Activated naive CD8-positive, alpha-beta T cell treated with anti-CD3 and anti-CD28 coated beads for 36 hours (primary cell): ENCODE data around the gene IZUMO1. TPM values are rescaled to one million over a fixed set of nuclear protein-coding genes. Genes with fewer than 3 reads are reported as not detected.
"Not testable (repeated sequence)": the region's sequence is repeated elsewhere in the genome, so short reads cannot be mapped to it uniquely, and the experiment has no call there.

Source experiments
- DNase-seq: peaks from one replicate; pipeline ENCODE4 v3.0.0; 2021
- H3K27ac Mint-ChIP-seq: one replicate; pipeline ENCODE4 v1.8.0; 2022; ENCODE audit warnings: mild to moderate bottlenecking, moderate library complexity, mixed read lengths
- H3K27me3 Mint-ChIP-seq: one replicate; pipeline ENCODE4 v1.8.0; 2022; ENCODE audit warnings: mild to moderate bottlenecking, mixed read lengths
- H3K36me3 Mint-ChIP-seq: one replicate; pipeline ENCODE4 v1.8.0; 2021; ENCODE audit warnings: mild to moderate bottlenecking, mixed read lengths
- H3K4me1 Mint-ChIP-seq: one replicate; pipeline ENCODE4 v1.8.0; 2021; ENCODE audit warnings: mixed read lengths
- H3K4me3 Mint-ChIP-seq: one replicate; pipeline ENCODE4 v1.8.0; 2022; ENCODE audit warnings: mild to moderate bottlenecking, moderate library complexity, mixed read lengths
- H3K9me3 Mint-ChIP-seq: one replicate; pipeline ENCODE4 v1.8.0; 2022; ENCODE audit warnings: mixed read lengths
- total RNA-seq, 2 experiments: library from RNA; stranded (reverse); gene quantifications; one replicate each; pipeline ENCODE4 v1.2.3, GENCODE V29; 2021

IZUMO1 gene
- total RNA-seq, 2 experiments from 2014 or later: not detected

- peaks cover 13% of the 10 kb centered on the region for H3K4me1 Mint-ChIP-seq
These were observed 31.7 kb downstream of the IZUMO1 start for GRCh38 chr19:48714759-48715675.

GRCh38 chr19:48713864-48714755 is 32.6 kb downstream of the IZUMO1 start:
- Mint-ChIP-seq H3K4me1 (peaks cover 13% of the 10 kb centered on the region), H3K4me3 (peak overlapping the region; percentile 86), H3K27me3 (no peaks in the 10 kb centered on the region), H3K27ac (peak overlapping the region; percentile 87), H3K36me3 (peaks cover 11% of the 10 kb centered on the region), H3K9me3 (peaks cover 6% of the 10 kb centered on the region)
- DNase-seq: peak; percentile 99

More at GRCh38 chr19:48714759-48715675, 31.7 kb downstream of the IZUMO1 start:
- peaks cover 11% of the 10 kb centered on the region for H3K36me3 Mint-ChIP-seq
- H3K9me3 Mint-ChIP-seq: peaks cover 6% of the 10 kb centered on the region
- H3K4me3 Mint-ChIP-seq: peak overlapping the region; percentile 86
- H3K27me3 Mint-ChIP-seq: no peaks in the 10 kb centered on the region
- no peak for DNase-seq
- peak overlapping the region; percentile 87 for H3K27ac Mint-ChIP-seq

DNA sequence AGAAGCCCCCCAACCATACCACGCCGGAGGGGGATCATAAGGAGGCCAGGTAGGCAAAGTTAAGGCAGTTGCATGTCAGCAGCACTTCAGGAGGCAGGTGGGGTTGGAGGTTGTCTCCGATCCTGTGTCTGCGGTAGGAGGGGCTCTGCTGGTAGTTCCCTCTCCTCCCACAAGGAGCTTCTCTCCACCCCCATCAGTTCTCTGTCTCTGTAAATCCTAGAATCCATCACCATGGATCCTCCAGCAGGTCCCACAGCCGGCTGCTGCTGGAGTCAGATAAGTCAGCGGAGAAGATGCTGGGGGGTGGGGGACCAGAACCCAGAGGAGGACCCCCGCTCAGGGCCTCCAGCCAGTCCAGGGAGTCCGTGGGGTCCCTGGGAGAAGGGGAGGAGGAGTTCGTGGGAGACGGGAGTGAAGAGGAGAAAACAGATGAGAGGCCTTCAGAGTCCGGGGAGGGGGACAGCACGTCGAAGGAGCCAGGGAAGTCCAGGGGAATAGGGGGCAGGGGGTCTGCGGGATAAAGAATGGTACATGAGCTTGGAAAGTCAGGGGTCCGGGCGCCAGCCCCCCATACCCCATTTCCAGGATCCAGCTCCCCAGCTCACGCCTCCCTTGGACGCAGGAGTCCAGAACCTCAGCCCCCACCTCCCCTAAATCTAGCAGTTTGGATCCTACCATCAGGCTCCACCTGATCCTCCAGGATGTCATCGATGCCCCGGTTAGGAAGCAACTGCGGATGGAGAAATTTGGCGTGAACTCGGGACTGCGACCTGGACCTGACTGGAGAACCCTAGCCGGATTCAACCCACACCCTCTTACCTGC is 33.5 kb downstream of the IZUMO1 start:
- H3K4me1 Mint-ChIP-seq: peaks cover 13% of the 10 kb centered on the region
- H3K27me3 Mint-ChIP-seq: no peaks in the 10 kb centered on the region
- peaks cover 6% of the 10 kb centered on the region for H3K9me3 Mint-ChIP-seq
- peak overlapping the region; percentile 86 for H3K4me3 Mint-ChIP-seq
- DNase-seq: no peak
- H3K27ac Mint-ChIP-seq: no peak overlapping the region
- H3K36me3 Mint-ChIP-seq: peaks cover 11% of the 10 kb centered on the region

- H3K4me1 Mint-ChIP-seq: peaks cover 13% of the 10 kb centered on the region
- no peak for DNase-seq
- peaks cover 14% of the 10 kb centered on the region for H3K36me3 Mint-ChIP-seq
- no peak overlapping the region for H3K27ac Mint-ChIP-seq
- no peaks in the 10 kb centered on the region for H3K27me3 Mint-ChIP-seq
- H3K4me3 Mint-ChIP-seq: no peak overlapping the region
- H3K9me3 Mint-ChIP-seq: peaks cover 6% of the 10 kb centered on the region
These were observed 35.5 kb downstream of the IZUMO1 start for GRCh38 chr19:48711106-48711662.

DNA sequence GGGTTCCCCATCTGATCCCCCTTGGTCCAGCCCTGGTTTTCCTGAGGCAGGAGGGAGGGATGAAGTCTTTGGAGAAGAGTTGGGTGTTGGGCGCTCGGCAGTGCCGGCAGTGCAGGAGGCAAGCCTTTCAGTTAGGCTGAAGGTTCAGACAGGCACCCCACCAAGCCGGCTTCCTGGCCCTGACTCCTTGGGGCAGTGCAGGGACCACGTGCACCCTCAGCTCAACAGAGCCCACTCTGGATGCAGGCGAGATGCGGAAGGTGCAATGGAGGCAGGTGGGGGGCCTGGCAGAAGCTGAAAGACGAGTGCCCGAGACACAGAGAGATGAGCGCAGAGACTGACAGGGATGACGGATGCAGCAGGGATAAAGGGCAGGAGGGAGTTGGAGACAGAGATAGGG is 38.2 kb downstream of the IZUMO1 start:
- H3K27ac Mint-ChIP-seq: no peak overlapping the region
- H3K4me3 Mint-ChIP-seq: no peak overlapping the region
- H3K27me3 Mint-ChIP-seq: no peaks in the 10 kb centered on the region
- DNase-seq: no peak
- peaks cover 6% of the 10 kb centered on the region for H3K4me1 Mint-ChIP-seq
- peaks cover 6% of the 10 kb centered on the region for H3K9me3 Mint-ChIP-seq
- H3K36me3 Mint-ChIP-seq: peaks cover 14% of the 10 kb centered on the region

DNA sequence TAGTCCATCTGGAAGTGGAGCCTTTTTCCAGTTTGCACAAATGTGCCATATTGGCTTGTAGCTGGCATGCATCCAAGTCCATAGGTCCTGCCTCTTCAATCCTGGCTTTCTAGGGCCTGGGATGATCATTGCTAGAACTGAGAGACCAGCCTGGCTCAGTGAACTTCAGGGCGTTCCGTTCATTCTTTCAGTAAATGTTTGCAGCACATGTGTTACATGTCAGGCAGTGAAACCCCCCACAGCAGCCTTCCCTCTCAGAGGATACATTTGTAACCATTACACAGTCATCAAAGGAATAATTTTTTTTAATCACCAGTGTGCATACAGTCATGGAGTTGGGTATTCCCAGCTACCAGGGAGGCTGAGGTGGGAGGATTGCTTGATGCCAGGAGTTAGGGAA is 41.3 kb downstream of the IZUMO1 start:
- DNase-seq: no peak
- Mint-ChIP-seq H3K36me3 (peaks cover 3% of the 10 kb centered on the region), H3K4me1 (no peaks in the 10 kb centered on the region), H3K9me3 (no peaks in the 10 kb centered on the region), H3K4me3 (no peak overlapping the region), H3K27me3 (no peaks in the 10 kb centered on the region), H3K27ac (no peak overlapping the region)

DNA sequence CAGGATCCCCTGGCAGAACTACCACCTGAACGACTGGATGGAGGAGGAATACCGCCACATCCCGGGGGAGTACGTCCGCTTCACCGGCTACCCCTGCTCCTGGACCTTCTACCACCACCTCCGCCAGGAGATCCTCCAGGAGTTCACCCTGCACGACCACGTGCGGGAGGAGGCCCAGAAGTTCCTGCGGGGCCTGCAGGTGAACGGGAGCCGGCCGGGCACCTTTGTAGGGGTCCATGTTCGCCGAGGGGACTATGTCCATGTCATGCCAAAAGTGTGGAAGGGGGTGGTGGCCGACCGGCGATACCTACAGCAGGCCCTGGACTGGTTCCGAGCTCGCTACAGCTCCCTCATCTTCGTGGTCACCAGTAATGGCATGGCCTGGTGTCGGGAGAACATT is 43.4 kb downstream of the IZUMO1 start:
- H3K4me1 Mint-ChIP-seq: no peaks in the 10 kb centered on the region
- no peak overlapping the region for H3K4me3 Mint-ChIP-seq
- H3K36me3 Mint-ChIP-seq: peaks cover 3% of the 10 kb centered on the region
- no peak for DNase-seq
- no peak overlapping the region for H3K27ac Mint-ChIP-seq
- peaks cover 6% of the 10 kb centered on the region for H3K27me3 Mint-ChIP-seq
- no peaks in the 10 kb centered on the region for H3K9me3 Mint-ChIP-seq

DNA sequence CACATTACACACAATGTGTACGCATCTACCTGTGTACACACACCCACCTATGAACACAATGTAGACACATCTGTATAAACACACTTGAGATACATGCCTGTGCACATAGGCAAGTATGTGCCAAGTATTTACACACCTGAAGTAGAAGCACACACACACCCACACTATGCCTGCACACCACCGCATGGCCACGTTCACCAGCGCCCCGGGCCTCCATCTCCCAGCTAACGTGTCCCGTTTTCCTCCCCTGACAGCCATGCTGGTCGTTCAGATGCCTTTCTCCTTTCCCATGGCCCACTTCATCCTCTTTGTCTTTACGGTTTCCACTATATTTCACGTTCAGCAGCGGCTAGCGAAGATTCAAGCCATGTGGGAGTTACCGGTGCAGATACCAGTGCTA is 44.0 kb downstream of the IZUMO1 start:
- Mint-ChIP-seq H3K27me3 (peaks cover 9% of the 10 kb centered on the region), H3K27ac (no peak overlapping the region), H3K4me3 (no peak overlapping the region), H3K9me3 (no peaks in the 10 kb centered on the region), H3K4me1 (no peaks in the 10 kb centered on the region), H3K36me3 (peaks cover 3% of the 10 kb centered on the region)
- no peak for DNase-seq

DNA sequence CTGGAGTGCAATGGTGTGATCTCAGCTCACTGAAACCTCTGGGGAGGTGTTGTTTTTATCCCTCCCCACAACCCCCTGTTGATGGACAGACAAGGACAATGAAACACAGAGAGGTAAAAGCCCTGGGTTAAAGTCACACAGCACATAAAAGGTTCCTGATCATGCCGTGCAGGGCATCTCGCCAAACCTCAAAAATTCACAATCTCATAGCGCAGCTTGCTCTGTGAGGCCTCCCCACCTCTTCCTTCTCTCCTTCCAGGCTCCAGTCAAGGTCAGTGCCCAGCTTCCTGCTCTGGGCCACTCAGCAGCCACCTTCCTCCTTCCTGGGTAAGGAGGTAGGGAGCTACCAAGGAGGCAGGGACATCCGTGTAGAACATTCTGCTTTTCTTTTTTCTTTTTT is 48.7 kb downstream of the IZUMO1 start:
- Mint-ChIP-seq H3K4me3 (no peak overlapping the region), H3K4me1 (peaks cover 7% of the 10 kb centered on the region), H3K27me3 (peaks cover 27% of the 10 kb centered on the region), H3K27ac (no peak overlapping the region), H3K9me3 (no peaks in the 10 kb centered on the region), H3K36me3 (no peaks in the 10 kb centered on the region)
- no peak for DNase-seq

DNA sequence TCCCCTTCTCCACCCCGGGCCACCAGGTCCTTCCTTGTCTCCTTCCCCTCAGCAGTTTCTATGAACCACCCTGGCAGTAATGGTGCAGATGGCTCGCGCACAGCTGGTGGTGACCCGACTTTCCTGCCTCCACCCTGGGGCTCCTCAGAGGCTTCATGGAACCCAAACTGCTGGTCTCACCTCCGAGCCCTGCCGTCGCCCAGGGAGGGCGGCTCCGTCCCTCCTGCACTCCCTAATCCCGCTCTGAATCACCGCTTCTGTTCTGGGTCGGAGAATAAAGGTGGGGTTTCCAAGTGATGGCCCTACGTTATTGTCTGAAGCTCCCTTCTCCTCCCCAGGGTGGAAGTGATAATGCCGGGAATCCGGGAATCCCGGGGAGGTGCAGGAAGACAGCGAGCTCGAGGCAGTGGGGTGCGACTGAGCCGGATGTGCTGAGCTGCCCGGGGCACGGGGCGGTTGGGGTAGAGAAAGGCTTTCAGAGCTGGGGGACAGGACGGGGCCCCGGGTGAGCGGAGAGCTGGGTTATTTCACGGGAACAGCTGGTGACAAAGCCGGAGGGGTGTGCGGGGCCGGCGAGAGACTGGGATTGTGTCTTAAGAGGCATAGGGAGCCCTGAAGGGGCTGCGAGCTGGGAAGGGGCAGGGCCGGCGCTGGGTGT is 50.2 kb downstream of the IZUMO1 start:
- Mint-ChIP-seq H3K36me3 (no peaks in the 10 kb centered on the region), H3K4me1 (peaks cover 7% of the 10 kb centered on the region), H3K27ac (no peak overlapping the region), H3K9me3 (no peaks in the 10 kb centered on the region), H3K4me3 (peak overlapping the region; percentile 52), H3K27me3 (peaks cover 27% of the 10 kb centered on the region)
- no peak for DNase-seq

DNA sequence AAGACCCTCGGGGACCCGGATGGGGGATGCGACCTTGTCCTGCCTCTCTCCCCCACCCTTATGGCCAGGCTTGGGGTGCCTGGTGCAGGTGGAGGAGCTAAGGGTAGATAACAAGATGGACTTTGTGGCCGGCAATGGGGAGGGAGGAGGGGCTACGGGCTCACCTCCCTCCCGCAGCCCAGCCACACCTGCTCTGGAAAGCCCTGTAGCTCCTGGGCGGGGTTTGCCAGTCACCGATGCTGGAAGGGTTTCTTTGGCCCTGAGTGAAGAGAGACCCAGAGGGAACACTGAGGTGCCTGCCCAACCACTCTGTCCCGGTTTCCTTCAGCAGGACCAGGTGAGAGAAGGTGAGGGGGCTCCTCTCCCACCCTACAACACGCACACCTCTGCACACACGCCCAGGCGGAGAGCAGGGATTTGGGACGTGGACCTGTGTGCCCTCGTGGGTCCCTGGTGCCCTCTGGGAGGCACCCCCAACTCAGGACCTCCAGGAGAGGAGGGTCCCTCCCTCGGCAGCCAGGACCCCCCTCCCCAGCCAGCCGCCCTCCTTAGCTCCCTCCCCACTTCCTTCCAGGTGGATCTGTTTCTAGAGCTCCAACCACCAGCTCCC is 50.9 kb downstream of the IZUMO1 start, which contains the start of gene FUT2:
TSS of gene FUT2 (plus strand) at position 229 of the 610 bp plus-strand sequence. CDS start 6,986 bp downstream, outside the sequence.
- no peak for DNase-seq
- Mint-ChIP-seq H3K27me3 (peaks cover 27% of the 10 kb centered on the region), H3K4me3 (peak within 1 kb of the TSS; percentile 52), H3K27ac (no peak within 1 kb of the TSS), H3K36me3 (no peaks in the 10 kb centered on the region), H3K4me1 (peaks cover 7% of the 10 kb centered on the region), H3K9me3 (no peaks in the 10 kb centered on the region)

DNA sequence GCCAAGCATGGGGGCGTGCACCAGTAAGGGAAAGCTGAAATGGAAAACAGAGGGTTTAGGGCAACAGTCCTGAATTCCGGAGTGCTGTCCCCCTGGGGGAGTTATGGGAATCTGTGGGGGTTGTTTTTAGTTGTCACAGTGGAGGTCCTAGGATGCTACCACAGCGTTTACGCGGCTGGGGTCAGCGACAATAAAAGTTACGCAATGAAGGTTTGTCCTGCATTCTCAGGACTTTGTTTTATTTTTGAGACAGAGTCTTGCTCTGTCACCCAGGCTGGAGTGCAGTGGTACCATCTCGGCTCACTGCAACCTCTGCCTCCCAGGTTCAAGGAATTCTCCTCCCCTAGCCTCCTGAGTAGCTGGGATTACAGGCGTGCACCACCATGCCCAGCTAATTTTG is 53.1 kb downstream of the IZUMO1 start:
- H3K9me3 Mint-ChIP-seq, H3K4me3 Mint-ChIP-seq, H3K36me3 Mint-ChIP-seq, DNase-seq, H3K27ac Mint-ChIP-seq, H3K4me1 Mint-ChIP-seq: not testable (repeated sequence)
- H3K27me3 Mint-ChIP-seq: peaks cover 24% of the 10 kb centered on the region
